ENCODE results near the gene PLCG2. TPM values are rescaled to one million over a fixed set of nuclear protein-coding genes. Genes with fewer than 3 reads are reported as not detected.

The PLCG2 gene
- total RNA-seq, 1 experiment from 2014 or later = 6.0 TPM

DNA sequence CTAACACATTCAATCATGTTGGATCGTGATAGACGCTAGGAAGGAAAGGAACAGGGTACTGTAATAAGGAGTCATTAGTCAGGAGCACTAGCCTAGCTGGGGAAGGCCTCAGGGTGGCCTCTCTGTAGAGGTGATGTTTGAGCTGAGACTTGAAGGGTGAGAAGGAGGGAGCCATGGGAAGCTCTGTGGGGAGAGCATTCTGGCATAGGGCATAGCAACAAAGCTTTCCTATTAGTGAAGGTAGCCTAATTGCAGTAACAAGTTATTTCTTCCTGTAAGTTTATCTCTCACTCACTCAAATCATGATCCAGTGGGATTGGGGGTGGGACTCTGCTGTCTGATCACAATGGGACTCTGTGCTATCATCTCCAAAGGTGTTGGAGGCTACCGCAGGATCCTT, 16.1 kb downstream of the PLCG2 start:
- no peaks in the 10 kb centered on the region for H3K4me1 ChIP-seq (ENCODE audit: insufficient read depth, low read length)
- H3K79me1 ChIP-seq (ENCODE audit: insufficient read depth, low read depth, low read length, poor library complexity, severe bottlenecking) = no peaks in the 10 kb centered on the region
- H2BK5ac ChIP-seq (ENCODE audit: insufficient read length, low read length) = no peak overlapping the region
- H3K56ac ChIP-seq (ENCODE audit: insufficient read length, low read depth, low read length) = no peak overlapping the region
- no peak overlapping the region for H3K14ac ChIP-seq (ENCODE audit: insufficient read depth, low read length)
- no peak overlapping the region for H2AK5ac ChIP-seq (ENCODE audit: insufficient read length, low read length)
- H4K20me1 ChIP-seq (ENCODE audit: control insufficient read depth, insufficient read depth, insufficient read length) = no peaks in the 10 kb centered on the region
- H3K4ac ChIP-seq (ENCODE audit: low read depth, low read length) = no peak overlapping the region
- H3K27ac Mint-ChIP-seq = no peak overlapping the region
- no peak overlapping the region for H3K18ac ChIP-seq (ENCODE audit: insufficient read length, low read depth, low read length)
- no peak overlapping the region for H3K9ac ChIP-seq (ENCODE audit: extremely low read depth, insufficient read length, low read length)
- no peak overlapping the region for H3K4me3 Mint-ChIP-seq
- H2BK120ac ChIP-seq (ENCODE audit: low read depth, low read length, poor library complexity, severe bottlenecking) = no peak overlapping the region
- no peak overlapping the region for H2AFZ ChIP-seq (ENCODE audit: low read length)
- no peaks in the 10 kb centered on the region for H3K23me2 ChIP-seq (ENCODE audit: insufficient read length, low read depth, low read length, poor library complexity, severe bottlenecking)
- no peak overlapping the region for H4K91ac ChIP-seq (ENCODE audit: insufficient read length, low read depth, low read length)
- H3K36me3 Mint-ChIP-seq (ENCODE audit: insufficient read depth in 1 of 3, low read depth in 3 of 3) = no peaks in the 10 kb centered on the region; a peak in 1 of 7 replicates
- no peaks in the 10 kb centered on the region; the same call in none of the 2 replicates for H3K27me3 Mint-ChIP-seq (ENCODE audit: low read depth)
- no CpG with 5 or more reads among the region's 3 CpGs for WGBS (ENCODE audit: extremely low coverage, insufficient read length, low lambda C conversion rate)
- H3K27ac ChIP-seq (ENCODE audit: insufficient read length, low read depth, low read length) = no peak overlapping the region
- H3K27me3 ChIP-seq (ENCODE audit: insufficient read depth, low read length) = no peaks in the 10 kb centered on the region
- H3K9me3 ChIP-seq (ENCODE audit: control insufficient read depth, low read depth, low read length) = no peaks in the 10 kb centered on the region
- no peak overlapping the region for H2BK15ac ChIP-seq (ENCODE audit: low read depth, low read length)
- H2BK12ac ChIP-seq (ENCODE audit: insufficient read length, low read depth, low read length) = no peak overlapping the region
- H3K4me1 Mint-ChIP-seq = peaks cover 7 to 17% of the 10 kb centered on the region in 2 experiments
- no peak overlapping the region for H4K8ac ChIP-seq (replicated peaks; ENCODE audit: insufficient read length, low read depth, low read length)
- H2BK20ac ChIP-seq (ENCODE audit: low read depth, low read length, poor library complexity, severe bottlenecking) = no peak overlapping the region
- no peak overlapping the region for H3T11ph ChIP-seq (ENCODE audit: low read length)
- no peaks in the 10 kb centered on the region for H3K9me3 Mint-ChIP-seq
- no peak overlapping the region for H3K4me2 ChIP-seq (ENCODE audit: insufficient read depth, insufficient read length, low read length)
- no peak overlapping the region for H4K5ac ChIP-seq (ENCODE audit: insufficient read length, low read depth, low read length)
- DNase-seq = no peak
- TF ChIP-seq, protein P1, sequence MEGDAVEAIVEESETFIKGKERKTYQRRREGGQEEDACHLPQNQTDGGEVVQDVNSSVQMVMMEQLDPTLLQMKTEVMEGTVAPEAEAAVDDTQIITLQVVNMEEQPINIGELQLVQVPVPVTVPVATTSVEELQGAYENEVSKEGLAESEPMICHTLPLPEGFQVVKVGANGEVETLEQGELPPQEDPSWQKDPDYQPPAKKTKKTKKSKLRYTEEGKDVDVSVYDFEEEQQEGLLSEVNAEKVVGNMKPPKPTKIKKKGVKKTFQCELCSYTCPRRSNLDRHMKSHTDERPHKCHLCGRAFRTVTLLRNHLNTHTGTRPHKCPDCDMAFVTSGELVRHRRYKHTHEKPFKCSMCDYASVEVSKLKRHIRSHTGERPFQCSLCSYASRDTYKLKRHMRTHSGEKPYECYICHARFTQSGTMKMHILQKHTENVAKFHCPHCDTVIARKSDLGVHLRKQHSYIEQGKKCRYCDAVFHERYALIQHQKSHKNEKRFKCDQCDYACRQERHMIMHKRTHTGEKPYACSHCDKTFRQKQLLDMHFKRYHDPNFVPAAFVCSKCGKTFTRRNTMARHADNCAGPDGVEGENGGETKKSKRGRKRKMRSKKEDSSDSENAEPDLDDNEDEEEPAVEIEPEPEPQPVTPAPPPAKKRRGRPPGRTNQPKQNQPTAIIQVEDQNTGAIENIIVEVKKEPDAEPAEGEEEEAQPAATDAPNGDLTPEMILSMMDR (conservative IDR thresholded peaks at IDR 0.05) = no peak
- no peaks in the 10 kb centered on the region for H3K79me2 ChIP-seq (ENCODE audit: insufficient read depth, low read length)
- no peak overlapping the region for H3K23ac ChIP-seq (ENCODE audit: insufficient read length, low read depth, low read length)
